ENCODE measurements around the gene RALY.
"Not testable (repeated sequence)": the region's sequence is repeated elsewhere in the genome, so short reads cannot be mapped to it uniquely, and the experiment has no call there.

The RALY gene

GRCh38 chr20:34022839-34023234 lies 29.1 kb downstream of the RALY start:
- no peak for TF ChIP-seq EZH2phosphoT487 (IDR thresholded peaks at IDR 0.05; ENCODE audit: borderline replicate concordance, low read length)
- TF ChIP-seq, protein P1, sequence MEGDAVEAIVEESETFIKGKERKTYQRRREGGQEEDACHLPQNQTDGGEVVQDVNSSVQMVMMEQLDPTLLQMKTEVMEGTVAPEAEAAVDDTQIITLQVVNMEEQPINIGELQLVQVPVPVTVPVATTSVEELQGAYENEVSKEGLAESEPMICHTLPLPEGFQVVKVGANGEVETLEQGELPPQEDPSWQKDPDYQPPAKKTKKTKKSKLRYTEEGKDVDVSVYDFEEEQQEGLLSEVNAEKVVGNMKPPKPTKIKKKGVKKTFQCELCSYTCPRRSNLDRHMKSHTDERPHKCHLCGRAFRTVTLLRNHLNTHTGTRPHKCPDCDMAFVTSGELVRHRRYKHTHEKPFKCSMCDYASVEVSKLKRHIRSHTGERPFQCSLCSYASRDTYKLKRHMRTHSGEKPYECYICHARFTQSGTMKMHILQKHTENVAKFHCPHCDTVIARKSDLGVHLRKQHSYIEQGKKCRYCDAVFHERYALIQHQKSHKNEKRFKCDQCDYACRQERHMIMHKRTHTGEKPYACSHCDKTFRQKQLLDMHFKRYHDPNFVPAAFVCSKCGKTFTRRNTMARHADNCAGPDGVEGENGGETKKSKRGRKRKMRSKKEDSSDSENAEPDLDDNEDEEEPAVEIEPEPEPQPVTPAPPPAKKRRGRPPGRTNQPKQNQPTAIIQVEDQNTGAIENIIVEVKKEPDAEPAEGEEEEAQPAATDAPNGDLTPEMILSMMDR (IDR thresholded peaks at IDR 0.05; ENCODE audit: low read depth, low read length, poor library complexity, severe bottlenecking) = no peak
- no peaks in the 10 kb centered on the region for H3K9me2 ChIP-seq (replicated peaks; ENCODE audit: control insufficient read depth, low read length)
- no peak overlapping the region for H3K27ac ChIP-seq (ENCODE audit: low read depth, low read length)
- H3K79me2 ChIP-seq (ENCODE audit: control insufficient read depth, low read length) = peaks cover 92% of the 10 kb centered on the region
- no peaks in the 10 kb centered on the region for H3F3A ChIP-seq (ENCODE audit: control insufficient read depth, insufficient read depth)
- H3K36me3 ChIP-seq (ENCODE audit: control insufficient read depth, low read length) = peaks cover 4% of the 10 kb centered on the region; the same call in 1 of the 2 replicates
- peaks cover 14% of the 10 kb centered on the region for H3K4me1 ChIP-seq (ENCODE audit: control insufficient read depth, low read length)
- H3K9me3 ChIP-seq (ENCODE audit: control insufficient read depth, insufficient read depth, low read length) = no peaks in the 10 kb centered on the region
- H3K4me3 ChIP-seq (ENCODE audit: low read length) = no peak overlapping the region
- no peaks in the 10 kb centered on the region for H3K27me3 ChIP-seq (ENCODE audit: control insufficient read depth, low read length)
- peaks cover 40% of the 10 kb centered on the region for H4K20me1 ChIP-seq (ENCODE audit: control insufficient read depth, insufficient read depth, low read depth, low read length)
- no peak overlapping the region for H3K4me2 ChIP-seq (ENCODE audit: low read length)

DNA sequence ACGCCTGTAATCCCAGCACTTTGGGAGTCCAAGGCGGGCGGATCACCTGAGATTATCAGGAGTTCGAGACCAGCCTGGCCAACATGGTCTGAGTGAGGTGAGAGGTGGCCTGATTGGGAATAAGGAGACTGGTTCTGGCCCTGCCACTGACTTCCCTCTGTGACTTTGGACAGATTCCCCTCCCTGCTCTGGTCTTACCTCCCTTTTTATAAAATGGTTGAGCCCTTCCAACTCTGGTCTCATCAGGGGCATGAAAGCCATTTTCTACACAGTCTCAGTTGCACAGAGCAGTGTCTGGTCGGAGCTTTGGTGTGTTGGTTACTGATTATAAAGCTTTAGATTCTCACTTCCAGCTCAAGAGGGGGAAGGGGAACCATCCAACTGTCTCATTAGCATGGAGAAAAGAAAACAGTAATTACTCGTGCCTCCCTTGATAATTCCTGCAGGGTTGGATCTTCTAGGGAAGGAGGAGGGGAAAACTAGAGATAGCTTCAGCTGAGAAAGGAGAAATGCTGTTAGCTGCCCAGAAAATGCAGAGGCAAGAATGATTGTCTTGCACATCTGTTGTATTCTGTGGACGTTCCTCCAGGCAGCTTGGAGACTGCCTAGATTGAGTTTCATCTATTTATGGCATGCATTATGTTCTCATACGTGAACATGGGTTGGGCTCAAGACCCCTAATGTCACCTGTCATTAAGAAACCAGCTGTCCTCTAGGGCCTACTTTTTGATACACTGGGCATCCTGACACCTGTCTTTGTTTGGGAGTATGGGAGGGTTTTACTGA lies 30.4 kb downstream of the RALY start:
- Histone ChIP-seq H3K4me3 (ENCODE audit: low read length) (no peak overlapping the region), H3K9me3 (ENCODE audit: control insufficient read depth, insufficient read depth, low read length) (no peaks in the 10 kb centered on the region), H4K20me1 (ENCODE audit: control insufficient read depth, insufficient read depth, low read depth, low read length) (peaks cover 33% of the 10 kb centered on the region), H3K27me3 (ENCODE audit: control insufficient read depth, low read length) (no peaks in the 10 kb centered on the region), H3K27ac (ENCODE audit: low read depth, low read length) (no peak overlapping the region), H3K4me1 (ENCODE audit: control insufficient read depth, low read length) (peaks cover 14% of the 10 kb centered on the region), H3F3A (ENCODE audit: control insufficient read depth, insufficient read depth) (no peaks in the 10 kb centered on the region), H3K9me2 (replicated peaks; ENCODE audit: control insufficient read depth, low read length) (no peaks in the 10 kb centered on the region), H3K4me2 (ENCODE audit: low read length) (no peak overlapping the region), H3K79me2 (ENCODE audit: control insufficient read depth, low read length) (peaks cover 91% of the 10 kb centered on the region), H3K36me3 (ENCODE audit: control insufficient read depth, low read length) (peaks cover 4% of the 10 kb centered on the region; the same call in 1 of the 2 replicates)
- TF ChIP-seq EZH2phosphoT487 (IDR thresholded peaks at IDR 0.05; ENCODE audit: borderline replicate concordance, low read length) = no peak
- TF ChIP-seq, protein P1 (IDR thresholded peaks at IDR 0.05; ENCODE audit: low read depth, low read length, poor library complexity, severe bottlenecking) = no peak

DNA sequence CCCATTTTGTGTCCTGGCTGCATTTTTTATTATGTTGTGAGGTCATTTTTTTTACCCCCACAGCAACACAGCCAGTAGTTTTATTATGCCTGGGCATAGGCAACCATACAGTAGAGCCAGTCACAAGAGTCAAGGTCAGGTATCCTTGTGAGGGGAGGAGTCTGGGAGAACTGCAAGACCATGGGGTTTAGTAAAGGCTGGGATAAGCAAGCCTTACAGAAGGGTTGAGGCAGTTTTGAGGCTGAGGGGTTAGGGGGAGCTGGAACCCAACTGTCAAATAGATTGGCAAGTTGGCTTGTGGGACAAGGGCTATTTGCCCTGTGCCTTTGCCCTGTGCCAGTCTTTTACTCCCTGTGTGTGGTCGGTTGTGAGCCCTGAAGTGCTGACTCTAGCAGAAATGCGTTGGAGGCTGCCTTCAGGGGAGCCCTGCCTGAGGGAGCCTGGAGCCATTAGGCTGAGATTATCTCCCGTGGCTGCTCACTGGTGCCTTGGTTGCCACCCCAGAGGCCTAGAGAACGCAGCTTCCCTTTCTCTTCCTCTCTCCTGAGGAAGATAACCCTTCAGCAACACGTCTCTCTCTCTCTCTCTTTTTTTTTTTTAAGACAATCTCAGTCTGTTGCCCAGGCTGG lies 31.1 kb downstream of the RALY start:
- peaks cover 91% of the 10 kb centered on the region for H3K79me2 ChIP-seq (ENCODE audit: control insufficient read depth, low read length)
- no peaks in the 10 kb centered on the region for H3K9me3 ChIP-seq (ENCODE audit: control insufficient read depth, insufficient read depth, low read length)
- TF ChIP-seq, protein P1 (IDR thresholded peaks at IDR 0.05; ENCODE audit: low read depth, low read length, poor library complexity, severe bottlenecking) = no peak
- no peak for TF ChIP-seq EZH2phosphoT487 (IDR thresholded peaks at IDR 0.05; ENCODE audit: borderline replicate concordance, low read length)
- no peak overlapping the region for H3K4me3 ChIP-seq (ENCODE audit: low read length)
- peaks cover 4% of the 10 kb centered on the region; the same call in 1 of the 2 replicates for H3K36me3 ChIP-seq (ENCODE audit: control insufficient read depth, low read length)
- H3K4me2 ChIP-seq (ENCODE audit: low read length) = no peak overlapping the region
- peaks cover 33% of the 10 kb centered on the region for H4K20me1 ChIP-seq (ENCODE audit: control insufficient read depth, insufficient read depth, low read depth, low read length)
- peaks cover 11% of the 10 kb centered on the region for H3K4me1 ChIP-seq (ENCODE audit: control insufficient read depth, low read length)
- H3F3A ChIP-seq (ENCODE audit: control insufficient read depth, insufficient read depth) = no peaks in the 10 kb centered on the region
- no peaks in the 10 kb centered on the region for H3K27me3 ChIP-seq (ENCODE audit: control insufficient read depth, low read length)
- H3K27ac ChIP-seq (ENCODE audit: low read depth, low read length) = no peak overlapping the region
- no peaks in the 10 kb centered on the region for H3K9me2 ChIP-seq (replicated peaks; ENCODE audit: control insufficient read depth, low read length)

DNA sequence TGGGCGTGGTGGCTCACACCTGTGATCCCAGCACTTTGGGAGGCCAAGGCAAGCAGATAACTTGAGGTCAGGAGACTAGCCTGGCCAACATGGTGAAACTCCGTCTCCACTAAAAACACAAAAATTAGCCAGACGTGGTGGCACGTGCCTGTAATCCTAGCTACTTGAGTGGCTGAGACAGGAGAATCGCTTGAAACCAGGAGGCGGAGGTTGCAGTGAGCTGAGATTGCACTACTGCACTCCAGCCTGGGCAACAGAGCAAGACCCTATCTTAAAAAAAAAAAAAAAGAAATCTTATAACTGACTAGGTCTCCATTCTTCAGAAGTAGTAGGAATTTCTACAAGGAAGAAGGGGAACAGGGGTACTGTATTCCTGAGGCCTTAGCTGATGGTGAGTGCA lies 34.3 kb downstream of the RALY start:
- H3F3A ChIP-seq (ENCODE audit: control insufficient read depth, insufficient read depth); H3K4me1 ChIP-seq (ENCODE audit: control insufficient read depth, low read length); H3K9me3 ChIP-seq (ENCODE audit: control insufficient read depth, insufficient read depth, low read length); H3K27me3 ChIP-seq (ENCODE audit: control insufficient read depth, low read length); H3K4me3 ChIP-seq (ENCODE audit: low read length); H3K9me2 ChIP-seq (replicated peaks; ENCODE audit: control insufficient read depth, low read length); H3K4me2 ChIP-seq (ENCODE audit: low read length); H3K27ac ChIP-seq (ENCODE audit: low read depth, low read length): not testable (repeated sequence)
- H3K36me3 ChIP-seq (ENCODE audit: control insufficient read depth, low read length) = peaks cover 15% of the 10 kb centered on the region
- H3K79me2 ChIP-seq (ENCODE audit: control insufficient read depth, low read length) = peaks cover 86% of the 10 kb centered on the region
- H4K20me1 ChIP-seq (ENCODE audit: control insufficient read depth, insufficient read depth, low read depth, low read length) = peaks cover 19% of the 10 kb centered on the region

Data from DOHH2 (cell line).